Upper lobe of left lung (tissue), 4 donors: ENCODE data around the gene KCNIP4.

Source experiments
- CTCF ChIP-seq, 6 experiments: fragments of 450-650 bp in 4 of 6; fragments of 200-600 bp in 2 of 6; sonication (generic) in 2 of 6; IDR thresholded peaks; one replicate each; pipeline ENCODE4 v1.5.1; 2016 to 2019; ENCODE audit warnings: antibody characterized with exemption in 6 of 6
- EP300 ChIP-seq, 4 donors: sonication (generic); formaldehyde crosslinking; IDR thresholded peaks; one replicate each; pipeline ENCODE4 v1.5.1; 2017; ENCODE audit warnings: antibody characterized with exemption in 4 of 4, control low read depth in 2 of 4
- POLR2A ChIP-seq, 4 donors: fragments of 450-650 bp; IDR thresholded peaks; one replicate each; pipeline ENCODE4 v1.5.1; 2016 to 2017; ENCODE audit warnings: antibody characterized with exemption in 4 of 4, mild to moderate bottlenecking in 2 of 4
- POLR2AphosphoS5 ChIP-seq, 2 donors: sonication (generic); formaldehyde crosslinking; IDR thresholded peaks; one replicate each; pipeline ENCODE4 v1.5.1; 2017; ENCODE audit warnings: antibody characterized with exemption in 2 of 2

GRCh38 chr4:21454831-21455230 lies 493.7 kb downstream of the KCNIP4 start:
- TF ChIP-seq CTCF (IDR thresholded peaks at IDR 0.05) (no peak), POLR2AphosphoS5 (IDR thresholded peaks at IDR 0.05) (no peak), POLR2A (IDR thresholded peaks at IDR 0.05) (no peak), EP300 (IDR thresholded peaks at IDR 0.05) (no peak)
